HG03097 (cell line): ENCODE results near the gene PRPF40A.

Experiments used
- ATAC-seq: cut with Tn5 transposase; IDR thresholded peaks from one replicate; pipeline ENCODE4 v1.9.1; 2021; ENCODE audit not compliant: unreplicated experiment, low FRiP score

Gene PRPF40A

DNA sequence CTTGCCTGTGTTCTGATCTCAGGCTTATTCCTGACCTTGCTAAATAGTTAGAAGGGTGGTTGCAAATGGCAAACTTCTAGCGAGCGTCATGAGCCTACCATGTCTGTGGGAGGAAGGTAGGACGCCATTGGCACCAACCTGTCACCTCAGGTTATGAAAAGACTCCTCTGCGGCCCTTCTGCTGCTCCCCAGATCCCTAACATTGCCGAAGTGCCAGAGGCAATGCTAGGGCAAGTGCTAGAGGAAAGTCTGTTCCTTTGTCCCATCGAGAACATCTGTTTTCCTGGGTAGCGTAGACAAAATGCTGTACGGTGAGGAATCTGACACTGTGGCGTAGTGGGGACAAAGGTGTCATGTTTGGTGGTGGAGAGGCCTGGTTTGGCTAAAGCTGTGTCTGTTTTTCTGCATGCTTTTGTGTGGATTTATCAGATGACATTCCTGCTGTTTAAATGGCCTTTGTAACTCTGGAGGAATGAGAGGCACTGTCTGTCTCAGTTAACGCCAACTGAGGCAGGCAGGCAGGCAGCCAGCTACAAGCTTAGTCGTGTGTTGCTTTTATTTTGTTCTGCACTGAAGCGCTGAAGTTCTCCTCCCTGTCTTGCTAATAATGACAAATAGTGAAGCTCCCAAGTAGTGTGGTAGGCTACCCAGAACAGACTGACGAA, 94.1 kb downstream of the PRPF40A start:
- ATAC-seq = no peak

DNA sequence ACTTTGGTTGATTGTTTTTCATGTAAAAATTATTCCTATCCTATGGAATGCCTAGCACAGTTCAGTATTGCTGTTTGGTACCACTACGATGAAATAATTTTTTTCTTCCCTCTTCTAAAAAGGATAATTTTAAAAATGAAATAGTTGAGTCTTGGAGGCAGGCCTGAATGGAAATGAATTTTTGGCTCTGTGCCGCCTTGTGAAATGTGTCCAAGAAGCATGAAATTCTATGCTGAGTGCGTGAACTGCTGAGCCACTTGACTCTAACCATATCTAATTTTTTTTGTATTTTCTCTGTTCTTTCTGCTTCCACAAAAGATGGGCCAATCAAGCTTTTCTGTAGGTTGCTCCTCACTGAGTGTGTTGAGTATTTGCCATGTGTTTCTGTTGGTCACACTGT, 95.0 kb downstream of the PRPF40A start:
- ATAC-seq = no peak

DNA sequence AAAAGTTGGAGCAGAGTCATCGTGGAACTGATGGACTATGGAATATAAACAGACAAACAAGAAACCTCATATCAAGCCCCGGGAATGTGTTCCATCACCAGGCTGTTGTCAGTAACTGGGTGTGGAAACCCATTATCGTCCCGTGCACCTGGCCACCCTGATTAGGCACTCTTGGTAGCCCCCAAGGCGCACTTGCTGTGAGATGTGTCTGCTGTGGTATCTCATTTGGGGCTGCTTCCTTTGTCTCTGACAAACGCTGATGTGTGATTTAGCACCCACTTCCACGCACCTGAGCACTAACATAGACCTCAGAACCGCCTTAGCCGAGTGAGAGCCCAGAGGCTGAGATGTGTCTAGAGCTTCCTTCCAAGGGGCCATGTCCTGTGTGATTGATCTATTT, 96.3 kb downstream of the PRPF40A start:
- ATAC-seq = no peak

DNA sequence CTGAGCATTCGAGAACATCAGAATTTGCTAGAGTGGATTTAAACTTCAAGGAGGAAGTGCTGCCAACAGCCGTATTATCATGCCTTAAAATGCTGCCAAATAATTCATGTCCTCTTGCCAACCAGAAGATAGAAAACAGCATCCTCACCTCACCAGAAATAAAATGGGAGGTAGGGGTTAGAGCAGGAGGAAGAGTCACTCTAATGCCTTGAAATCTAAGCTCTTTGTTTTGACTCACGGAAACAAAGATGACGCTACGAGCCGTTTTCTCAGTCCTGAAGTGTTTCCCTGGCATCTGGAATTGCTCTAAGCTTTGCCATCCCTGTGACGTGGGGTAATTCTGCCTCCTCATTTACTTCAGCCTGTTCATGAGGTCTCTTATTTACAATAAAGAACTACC, 97.1 kb downstream of the PRPF40A start:
- no peak for ATAC-seq

DNA sequence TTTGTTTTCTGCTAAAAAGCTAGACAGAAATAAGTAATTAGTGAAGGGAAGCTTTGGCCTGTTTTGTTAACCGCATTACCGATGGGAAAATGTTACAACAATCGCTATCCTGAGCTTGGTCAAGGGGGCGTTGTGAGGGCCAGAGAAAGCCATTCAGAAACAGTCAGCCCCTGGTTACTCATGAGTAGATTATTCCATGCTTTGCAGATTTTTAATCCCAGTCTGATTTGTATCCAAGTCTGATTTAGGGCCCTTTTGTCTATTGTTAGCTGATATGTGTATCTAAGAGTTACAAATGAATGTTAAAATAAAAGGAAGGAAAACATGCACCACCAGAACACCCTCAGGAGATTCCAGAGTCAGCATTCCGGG, 99.1 kb downstream of the PRPF40A start:
- ATAC-seq = no peak

DNA sequence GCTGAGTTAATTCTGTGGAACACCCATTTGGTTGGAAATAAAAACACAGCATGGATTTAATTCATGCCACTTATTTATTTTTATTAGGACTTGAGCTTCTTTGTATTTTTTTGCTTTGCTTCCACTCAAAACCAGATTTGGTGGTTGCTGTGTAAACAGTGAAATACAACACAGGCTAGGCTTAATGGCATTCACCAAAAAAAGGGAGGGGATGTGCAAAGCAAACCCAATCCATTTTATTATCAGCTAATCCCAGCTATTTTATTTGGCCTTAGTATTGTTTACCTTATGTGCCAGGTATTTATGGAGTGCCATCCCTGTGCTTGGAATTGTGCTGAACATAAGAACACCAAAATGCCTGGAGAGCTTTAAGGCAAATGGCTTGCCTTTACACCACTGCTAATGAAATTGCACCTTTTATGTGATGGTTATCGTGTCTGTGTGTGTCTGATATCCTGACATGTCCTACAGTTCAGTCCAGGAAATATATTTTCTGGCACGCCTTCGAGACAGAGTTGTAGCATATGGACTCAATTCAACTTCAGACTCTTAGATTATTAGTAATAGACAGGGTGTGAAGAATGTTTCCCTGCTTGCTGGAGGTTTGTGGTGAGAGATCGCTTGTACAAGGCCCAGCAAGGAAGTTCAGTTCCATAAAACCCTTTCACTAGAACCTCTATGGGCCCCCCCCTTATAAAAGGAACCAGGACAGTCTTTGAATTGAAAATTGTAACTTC, 99.6 kb downstream of the PRPF40A start:
- ATAC-seq = no peak

DNA sequence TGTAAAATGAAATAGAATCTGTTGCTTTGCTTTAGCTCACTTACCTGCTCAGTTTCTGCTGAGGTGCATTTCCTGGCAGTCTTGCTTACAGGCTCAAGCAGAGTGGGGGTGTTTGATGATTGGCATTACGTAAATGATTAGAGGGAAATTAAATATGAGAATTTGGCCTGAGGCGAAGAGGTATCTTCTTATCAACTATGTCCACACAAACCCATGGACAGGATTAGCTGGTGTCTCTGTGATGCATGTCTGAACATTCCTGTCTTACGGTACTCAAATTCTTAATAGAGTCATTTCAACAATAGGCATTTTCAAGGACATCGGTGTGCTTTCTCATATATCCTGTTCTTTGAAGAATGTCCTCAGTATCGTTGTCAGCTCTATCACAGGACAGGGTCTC, 102.1 kb downstream of the PRPF40A start:
- no peak for ATAC-seq

DNA sequence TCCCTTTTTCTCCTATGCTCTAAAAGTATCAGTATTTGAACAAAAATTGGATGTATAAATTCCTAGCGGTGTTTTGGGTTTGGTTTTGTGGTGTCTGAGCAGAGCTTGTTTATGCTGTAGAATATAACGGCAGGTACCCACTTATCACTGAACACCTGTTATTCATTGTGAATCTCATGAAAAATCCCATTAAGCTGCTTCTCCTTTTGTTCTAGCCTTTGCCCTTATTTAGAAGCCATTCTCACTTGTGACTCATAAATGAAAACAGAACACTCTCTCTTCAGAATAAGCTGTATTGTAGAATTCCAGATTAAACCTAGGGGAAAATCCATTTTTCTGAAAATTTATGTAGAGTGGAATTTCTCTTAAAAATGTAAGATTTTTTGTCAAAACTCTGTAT, 104.0 kb downstream of the PRPF40A start:
- no peak for ATAC-seq

DNA sequence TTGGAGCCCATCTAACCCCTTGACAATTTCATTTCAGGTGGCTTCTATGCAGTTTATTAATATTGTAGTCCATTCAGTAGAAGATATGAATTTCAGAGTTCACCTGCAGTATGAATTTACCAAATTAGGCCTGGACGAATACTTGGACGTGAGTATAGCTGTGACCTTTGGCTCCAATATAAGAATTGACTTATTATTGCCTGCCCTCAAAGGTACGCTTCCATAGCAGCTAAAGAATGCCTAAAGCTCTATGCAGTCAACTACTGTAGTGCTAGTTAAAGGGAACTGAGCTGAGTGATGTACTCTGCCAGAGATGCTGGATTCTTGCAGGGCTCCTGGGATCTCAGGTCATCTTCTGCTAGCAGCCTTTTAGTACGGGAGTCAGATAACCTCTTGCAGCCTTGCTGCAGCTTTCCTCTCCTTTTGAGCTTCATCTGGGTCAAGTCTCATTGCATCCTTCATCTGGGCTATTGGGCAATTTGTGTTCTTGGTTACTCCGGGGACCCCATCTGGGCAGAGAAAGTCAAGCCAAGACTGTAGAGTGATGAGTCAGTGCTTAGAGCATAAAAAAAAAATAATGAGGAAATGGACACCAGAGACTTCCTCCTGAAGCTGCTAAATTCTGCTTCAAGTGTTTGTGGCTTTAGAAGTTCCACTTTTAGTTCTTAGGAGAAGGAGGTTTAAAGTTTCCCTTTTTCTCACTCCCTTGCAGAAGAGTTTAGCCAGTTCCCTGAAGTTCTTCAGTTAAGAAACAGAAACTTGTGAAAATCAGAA, 105.6 kb downstream of the PRPF40A start:
- peak; percentile 65 for ATAC-seq

DNA sequence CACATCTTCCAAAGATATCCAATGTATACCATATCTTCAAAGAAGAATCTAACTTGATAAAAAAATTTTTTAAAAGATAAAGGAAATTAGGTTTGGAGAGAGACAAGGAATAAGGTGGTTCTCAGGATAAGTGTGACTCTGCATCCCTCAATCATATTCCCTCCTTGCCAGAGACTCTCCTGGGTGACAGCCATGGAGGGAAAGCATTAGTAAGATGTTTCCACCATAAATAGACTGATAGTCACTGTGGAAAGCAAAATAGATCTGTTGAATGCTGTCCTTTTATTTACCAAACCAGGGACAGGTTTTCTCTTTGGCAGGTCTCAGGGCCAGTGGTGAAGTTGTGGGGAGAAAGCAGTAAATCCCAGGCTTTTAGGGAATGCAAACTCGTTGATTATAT, 107.6 kb downstream of the PRPF40A start:
- no peak for ATAC-seq

DNA sequence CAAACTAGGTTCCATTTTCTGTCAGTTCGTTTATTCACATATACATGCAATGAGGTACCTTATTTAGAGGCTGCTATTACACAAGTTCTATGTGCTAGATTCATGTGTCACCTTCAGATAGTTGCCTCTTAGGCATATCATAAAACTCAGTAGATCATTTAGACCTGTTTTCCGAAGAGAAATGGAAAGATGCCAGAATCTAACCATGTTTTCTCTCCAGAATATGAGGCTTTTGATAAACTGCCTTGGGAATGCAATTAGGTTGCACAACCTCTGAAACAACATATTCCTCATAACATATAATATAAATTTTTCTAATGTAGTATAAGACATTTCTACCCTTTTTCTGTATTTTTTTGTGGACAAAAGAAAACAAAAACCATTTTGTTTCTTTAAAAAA, 108.1 kb downstream of the PRPF40A start:
- no peak for ATAC-seq

DNA sequence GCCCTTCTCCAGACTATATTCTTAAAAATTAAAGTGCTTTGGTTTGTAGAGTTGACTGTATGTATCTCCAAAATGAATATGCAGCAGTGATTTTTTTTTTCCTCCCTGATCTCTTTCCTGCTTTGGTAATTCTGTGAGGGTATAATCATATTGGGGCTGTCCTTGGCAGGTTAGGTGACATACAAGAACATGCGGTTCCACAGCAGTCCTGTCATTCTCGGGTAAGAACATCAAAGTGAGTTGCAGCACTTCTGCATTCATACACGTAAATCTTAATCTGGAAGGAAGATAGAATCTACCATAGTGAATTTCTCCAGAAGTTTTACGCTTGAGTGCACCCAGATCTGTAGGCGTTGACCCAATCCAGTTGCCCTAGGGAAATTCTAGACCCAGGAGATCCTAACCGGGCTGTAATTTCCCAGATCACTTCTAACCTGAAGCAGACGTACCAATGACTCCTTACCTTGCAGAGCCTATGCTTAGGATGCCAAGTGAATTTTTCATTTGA, 109.4 kb downstream of the PRPF40A start:
- no peak for ATAC-seq

DNA sequence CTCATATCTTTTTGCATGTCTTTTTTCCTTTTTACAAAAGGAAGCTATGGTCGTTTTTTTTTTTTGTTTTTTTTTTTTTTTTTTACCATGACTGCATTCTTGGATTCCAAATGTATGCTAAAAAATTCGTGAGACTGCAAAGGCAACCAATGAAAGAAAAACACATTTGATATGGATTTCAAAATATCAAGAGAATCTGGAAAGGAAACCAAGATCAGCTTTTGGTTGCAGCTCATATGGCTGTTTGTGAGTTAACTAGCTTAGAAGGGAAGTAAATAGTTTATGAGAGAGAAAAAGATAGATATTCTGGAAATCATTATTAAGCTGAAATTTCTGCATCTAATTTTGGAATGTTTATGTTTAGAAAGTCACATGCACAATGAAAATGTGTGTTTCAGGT, 110.3 kb downstream of the PRPF40A start:
- no peak for ATAC-seq

DNA sequence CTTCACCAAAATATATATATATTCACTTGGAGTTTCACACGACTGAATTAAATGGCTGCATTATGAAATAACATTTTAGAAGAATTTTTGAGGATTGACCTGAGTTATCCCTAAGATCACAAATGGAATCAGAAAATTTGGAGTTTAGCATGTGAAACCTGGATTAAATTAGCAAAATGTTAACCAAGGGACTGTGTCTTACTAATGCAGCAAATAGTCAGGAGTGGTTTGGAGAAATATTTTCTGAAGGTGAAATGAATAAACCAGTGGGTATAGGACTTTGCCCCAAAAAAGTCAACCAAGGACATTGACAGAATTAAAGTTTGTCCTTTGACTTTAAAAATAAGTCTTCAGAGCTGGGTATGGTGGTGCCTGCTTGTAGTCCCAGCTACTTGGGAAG, 111.2 kb downstream of the PRPF40A start:
- ATAC-seq = no peak

DNA sequence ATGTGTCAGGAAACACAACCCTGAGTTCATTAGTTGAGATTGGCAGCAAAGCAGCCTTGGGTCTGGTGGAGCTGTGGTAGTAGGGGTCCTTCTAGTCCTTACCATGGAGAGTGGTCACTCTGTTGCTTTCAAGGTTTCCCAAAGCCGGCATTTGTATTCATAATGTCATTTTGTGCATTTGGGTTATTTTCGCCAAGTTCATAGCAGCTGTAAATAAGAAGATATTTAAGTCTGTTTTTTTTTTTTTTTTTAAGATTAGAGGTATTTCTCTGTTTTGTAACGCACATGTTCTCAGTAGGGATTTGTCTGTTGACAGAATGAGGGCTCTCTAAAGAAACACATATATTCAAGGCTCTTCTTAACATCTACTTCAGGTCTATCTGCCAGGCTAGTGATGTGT, 114.1 kb downstream of the PRPF40A start:
- ATAC-seq = no peak

DNA sequence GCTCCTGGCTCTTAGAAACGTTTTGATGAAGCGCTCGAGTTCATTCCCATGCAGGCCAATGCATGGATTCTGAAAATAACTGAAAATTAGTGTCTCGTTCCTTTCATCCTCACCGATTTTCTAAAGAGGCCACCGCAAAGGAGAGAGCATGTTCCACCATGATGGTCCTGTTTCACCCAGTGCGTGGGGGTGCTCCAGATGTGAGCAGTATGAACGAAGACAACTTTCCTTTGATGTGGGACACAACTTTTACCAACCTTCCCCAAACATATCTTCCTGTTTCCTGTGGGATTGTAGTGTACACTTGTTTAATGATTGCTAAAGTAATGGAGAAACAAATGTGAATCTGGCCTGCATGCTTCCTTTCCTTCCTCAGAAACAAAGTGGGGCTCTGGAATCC, 114.5 kb downstream of the PRPF40A start:
- ATAC-seq = no peak
